ENCODE measurements around the gene SHE.
"Not testable (repeated sequence)": the region's sequence is repeated elsewhere in the genome, so short reads cannot be mapped to it uniquely, and the experiment has no call there.

SHE gene

DNA sequence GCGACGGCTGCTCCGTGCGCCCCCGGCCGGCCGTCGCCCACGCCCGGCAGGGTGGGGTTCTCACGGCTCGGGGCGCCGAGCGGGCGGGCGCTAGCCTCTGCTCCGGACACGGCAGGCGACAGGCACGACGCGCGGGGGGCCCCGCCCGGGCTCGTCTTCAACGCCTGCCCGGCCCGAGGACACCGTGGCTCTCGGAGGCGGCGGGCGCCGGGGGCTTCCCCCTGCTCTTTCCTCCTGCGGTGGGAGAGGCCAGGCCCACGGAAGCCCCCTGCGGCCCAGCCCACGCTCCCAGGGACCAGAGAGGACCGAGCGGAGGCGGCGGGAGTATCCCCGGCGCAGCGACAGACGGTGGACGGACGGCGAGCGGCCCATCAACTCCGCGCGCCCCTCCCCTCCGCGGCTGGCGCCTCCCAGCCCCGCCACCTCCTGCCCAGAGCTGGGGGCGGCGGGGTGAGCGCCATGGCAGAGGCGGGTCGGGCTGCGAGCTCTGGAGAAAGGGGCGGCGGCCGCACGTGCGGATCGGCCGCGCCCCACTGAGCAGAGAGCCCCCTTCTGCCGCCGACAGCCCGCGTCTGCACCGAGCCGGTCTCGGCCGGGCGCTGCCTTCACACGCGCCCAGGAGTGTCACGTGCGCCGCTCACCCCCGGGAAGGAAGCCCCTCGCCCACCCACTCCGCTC lies at the start of gene SHE, which contains the start of gene TDRD10:
Gene SHE (minus strand): TSS at position 347 of the 678 bp plus-strand sequence. CDS start 386 bp downstream, outside the sequence.
Gene TDRD10 (plus strand): TSS at position 154 of the 678 bp plus-strand sequence. CDS start 4,685 bp downstream, outside the sequence.
- no peak for DNase-seq (ENCODE audit: low read depth)

DNA sequence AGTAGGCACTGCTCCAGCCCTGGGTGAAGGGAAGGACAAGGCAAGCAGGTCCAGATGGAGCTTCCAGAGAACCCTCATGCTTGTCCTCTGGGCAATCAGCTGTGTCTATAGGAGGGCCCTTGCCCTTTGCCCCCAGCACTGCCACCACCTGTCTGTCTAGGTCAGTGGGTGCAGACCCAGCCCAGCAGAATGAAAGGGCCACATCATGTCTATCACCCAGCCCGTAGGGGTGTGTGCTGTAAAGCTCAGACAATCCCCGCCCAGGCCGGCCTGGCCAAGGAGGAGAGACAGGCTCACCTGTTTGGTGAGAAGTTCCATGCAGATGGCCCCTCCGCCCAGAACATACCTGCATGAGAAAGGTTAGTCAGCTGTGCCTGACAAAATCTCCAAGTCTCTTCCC lies 49.3 kb upstream of the SHE start:
- no peak for DNase-seq (ENCODE audit: low read depth)

DNA sequence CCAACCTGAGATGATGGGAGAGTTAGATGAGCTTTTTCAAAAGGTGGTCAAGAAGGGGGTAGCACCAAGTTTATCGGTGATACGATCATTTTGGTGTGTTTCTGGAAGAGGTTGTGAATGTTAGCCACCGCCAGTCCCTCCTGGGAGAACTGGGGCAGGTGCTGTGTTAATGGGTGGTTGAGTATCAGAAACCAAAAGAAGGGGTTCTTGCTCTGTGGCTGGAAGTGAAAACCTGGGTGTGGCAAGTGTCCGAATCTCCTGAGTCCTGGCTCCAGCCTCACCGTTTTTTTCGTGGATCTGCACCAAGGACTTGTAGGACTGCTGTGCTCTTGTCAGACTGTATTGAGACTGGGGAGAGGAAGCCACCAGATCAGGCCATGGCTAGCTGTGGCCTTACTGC lies 48.4 kb upstream of the SHE start:
- DNase-seq (ENCODE audit: low read depth), result no peak

DNA sequence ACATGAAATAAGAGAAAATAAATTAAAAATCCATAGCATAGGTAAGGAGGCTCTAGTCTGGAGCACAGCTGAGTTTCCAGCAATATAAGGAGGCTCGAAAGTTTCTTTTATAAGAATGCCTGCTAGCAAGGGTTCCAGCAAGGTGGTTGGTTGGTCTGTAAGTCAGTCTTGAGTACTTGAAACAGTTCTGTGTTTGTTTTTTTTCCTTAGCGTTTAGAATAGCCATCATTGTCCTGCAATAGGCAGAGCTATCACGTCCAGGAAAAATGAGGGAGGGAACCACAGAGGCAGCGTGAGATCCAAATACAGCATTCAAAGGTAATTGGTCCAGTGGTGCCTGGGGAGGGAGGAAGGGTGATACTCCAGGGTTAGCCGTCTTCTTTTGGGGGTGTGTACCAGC lies 47.9 kb upstream of the SHE start:
- no peak for DNase-seq (ENCODE audit: low read depth)

DNA sequence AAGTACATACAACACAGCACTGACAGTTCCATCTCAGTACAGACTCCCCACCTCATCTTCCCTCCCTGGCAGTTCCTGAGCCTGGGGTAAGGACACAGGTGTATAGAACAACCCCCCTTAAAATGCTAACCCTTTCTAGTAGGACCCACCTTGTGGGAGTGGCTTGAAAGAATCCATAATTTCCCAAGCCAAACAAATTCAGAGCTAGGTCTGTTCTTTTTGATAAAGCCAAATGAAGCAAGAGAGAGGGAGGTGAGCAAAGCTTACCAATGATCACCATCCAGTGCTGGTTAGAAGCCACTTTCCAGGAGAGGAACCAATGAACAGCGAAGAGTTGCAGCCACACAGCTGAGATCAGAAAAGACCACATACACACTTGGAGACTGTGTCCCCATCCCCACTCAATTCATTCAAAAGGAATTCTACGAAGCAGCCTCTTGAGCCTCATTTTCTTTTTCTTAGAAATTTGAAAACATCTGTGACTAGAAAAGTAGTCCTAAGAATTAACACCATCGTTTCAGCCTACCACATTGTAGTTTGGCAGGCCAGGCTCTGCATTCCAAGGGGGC lies 47.1 kb upstream of the SHE start:
- DNase-seq (ENCODE audit: low read depth), result no peak

DNA sequence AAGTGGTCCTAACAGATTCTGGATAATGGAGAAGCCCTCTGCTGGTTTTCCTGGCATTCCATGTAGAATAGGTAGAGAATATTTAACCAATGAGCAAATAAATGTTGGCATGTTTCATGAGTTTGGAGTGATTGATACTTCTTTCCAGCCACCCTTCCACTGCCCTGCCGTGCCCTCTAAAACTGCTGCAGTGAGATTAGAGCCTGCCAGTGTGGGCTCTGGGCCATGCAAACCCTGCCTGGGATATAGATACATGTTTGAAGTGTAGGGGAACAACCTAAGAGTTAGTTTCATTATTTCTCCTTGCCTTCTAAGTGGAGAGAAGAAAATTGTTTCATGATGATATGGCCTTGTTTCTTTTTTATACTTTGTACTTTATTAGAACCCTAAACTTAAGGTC lies 45.8 kb upstream of the SHE start:
- DNase-seq (ENCODE audit: low read depth), result no peak

DNA sequence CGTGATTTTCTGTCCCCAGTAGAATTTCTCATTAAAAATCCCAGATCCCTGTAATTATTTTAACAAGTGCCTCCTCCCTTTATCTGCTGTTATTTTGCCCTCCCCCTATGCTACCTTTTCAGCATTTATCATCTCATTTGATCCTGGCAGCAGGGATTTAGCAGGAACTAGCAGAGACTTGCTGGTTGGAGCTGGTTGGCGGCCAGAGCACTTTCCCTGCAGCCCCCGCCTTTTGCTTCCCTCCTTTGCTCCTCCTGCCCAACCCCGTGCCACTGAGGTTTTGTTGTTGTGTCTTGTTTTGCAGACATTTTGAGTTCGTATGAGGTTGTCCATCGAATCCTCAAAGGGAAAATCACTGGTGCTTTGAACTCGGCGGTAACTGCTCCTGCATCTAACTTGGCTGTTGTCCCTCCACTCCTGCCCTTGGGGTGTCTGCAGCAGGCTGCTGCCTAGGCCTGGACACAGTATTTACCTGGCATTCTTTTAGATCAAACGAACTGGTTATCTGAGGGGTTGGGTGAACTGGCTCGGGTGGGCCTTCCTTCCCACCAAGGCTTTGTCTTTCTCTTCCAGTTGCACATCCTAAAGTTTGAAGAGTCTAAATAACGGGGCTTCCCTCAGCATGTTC lies 45.0 kb upstream of the SHE start:
- DNase-seq (ENCODE audit: low read depth), result no peak

DNA sequence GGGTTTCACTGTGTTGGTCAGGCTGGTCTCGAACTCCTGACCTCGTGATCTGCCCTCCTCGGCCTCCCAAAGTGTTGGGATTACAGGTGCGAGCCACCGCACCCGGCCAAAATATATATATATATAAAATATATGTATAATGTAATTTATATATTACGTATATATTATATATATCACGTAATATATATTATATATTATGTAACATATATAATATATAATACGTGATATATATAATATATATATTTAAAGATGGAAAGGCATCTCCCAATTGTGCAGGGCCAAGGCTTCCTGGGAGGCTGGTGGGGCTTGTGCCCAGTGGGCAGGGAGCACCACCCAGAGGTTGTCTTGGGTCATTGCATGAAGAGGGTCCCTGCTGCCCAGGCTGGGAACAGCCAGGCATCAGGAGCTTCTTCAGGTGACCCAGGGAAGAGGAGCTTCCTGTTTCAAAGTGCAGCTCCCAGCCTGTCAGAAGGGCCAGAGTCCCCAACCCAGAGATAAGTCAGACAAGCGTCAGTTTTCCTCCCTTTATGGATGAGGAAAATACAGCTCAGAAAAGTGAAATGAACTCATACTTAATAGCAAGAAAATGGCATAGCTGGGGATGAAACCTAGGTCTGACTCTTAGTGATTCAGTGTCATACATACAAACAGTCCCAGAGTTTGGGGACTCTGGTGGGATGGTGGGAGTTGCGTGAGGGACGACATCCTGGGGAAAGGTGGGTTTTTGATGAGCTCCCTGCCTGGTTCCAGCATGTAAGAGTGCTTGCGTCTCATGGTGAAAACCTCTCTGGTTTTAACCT lies 44.3 kb upstream of the SHE start:
- peak; percentile 21 for DNase-seq (ENCODE audit: low read depth)

DNA sequence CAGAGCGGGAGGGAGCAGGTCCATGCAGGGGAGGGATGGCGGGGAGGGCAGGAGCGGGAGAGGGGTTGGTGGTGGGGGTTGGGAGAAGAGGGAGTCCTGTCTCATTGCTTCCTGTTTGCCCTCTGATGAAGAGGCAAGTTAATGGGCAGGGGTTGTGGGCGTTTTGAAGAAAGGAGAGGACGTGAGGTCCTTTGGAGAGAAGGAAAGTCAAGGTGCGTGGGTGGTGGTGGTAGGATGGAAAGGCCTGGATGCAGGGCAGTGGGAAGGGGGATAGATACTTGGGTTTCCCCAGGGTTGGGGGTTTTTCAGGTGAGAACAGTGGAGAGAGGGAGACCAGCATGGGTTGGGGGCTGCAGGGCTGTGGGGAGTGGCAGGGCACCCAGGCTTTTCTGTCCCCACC lies 39.0 kb upstream of the SHE start:
- DNase-seq (ENCODE audit: low read depth), result no peak

DNA sequence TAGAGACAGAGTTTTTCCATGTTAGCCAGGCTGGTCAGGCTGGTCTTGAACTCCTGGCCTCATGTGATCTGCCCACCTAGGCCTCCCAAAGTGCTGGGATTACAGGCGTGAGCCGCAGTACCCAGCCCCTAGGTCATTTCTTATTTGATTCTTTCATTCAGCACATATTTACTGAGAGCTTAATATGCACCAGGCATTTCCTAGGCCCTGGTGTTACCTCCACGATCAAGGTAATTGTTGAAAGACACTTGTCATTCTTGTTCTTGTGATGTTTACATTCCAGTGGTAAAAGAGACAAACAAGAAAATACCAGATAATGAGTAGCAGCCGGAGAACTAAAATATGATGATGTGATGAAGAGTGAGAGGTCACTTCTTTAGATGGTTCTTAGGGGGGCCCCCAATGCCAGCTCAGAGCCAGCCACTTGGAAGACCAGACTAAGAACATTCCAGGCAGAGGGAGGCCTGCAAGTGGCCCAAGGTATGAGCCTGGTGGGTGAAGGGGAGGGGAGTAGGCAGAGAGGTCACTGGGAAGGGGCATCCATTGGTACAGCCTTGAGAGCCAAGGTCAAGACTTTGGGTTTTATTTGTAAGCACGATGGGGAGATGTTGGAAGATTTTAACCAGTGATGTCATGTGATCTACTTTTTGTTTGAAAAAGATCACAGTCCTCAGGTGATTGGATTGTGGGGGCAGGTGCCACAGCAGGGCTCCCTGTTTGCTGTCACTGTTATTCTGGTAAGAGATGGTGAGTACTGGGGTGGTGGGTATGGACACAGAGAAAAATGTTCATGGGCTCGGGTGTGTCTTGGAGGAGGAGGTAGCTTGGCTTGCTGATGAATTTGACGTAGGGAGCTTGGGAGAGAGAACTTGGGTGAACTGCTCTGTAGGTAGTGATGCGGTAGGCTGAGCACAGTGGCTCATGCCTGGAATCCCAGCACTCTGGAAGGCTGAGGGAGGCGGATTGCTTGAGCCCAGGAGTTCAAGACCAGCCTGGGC lies 37.6 kb upstream of the SHE start:
- DNase-seq (ENCODE audit: low read depth), result no peak

DNA sequence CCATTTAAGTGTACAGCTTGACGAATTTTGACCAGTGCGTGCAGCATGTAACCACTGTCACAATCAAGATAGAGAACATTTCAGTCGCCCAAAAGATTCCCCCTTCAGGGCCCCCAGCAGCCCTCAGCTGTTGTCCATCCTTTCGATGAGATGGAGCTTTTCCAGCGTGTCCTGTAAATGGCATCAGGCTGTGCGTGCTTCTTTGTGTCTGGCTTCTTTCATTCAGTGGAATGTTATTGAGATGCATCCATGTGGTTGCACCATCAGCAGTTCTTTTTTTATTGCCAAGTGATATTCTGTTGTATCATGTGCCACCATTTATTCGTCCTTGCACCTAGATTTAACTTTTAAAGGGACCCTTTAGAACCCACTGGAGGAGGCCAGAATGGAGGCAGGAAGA lies 34.4 kb upstream of the SHE start:
- no peak for DNase-seq (ENCODE audit: low read depth)

DNA sequence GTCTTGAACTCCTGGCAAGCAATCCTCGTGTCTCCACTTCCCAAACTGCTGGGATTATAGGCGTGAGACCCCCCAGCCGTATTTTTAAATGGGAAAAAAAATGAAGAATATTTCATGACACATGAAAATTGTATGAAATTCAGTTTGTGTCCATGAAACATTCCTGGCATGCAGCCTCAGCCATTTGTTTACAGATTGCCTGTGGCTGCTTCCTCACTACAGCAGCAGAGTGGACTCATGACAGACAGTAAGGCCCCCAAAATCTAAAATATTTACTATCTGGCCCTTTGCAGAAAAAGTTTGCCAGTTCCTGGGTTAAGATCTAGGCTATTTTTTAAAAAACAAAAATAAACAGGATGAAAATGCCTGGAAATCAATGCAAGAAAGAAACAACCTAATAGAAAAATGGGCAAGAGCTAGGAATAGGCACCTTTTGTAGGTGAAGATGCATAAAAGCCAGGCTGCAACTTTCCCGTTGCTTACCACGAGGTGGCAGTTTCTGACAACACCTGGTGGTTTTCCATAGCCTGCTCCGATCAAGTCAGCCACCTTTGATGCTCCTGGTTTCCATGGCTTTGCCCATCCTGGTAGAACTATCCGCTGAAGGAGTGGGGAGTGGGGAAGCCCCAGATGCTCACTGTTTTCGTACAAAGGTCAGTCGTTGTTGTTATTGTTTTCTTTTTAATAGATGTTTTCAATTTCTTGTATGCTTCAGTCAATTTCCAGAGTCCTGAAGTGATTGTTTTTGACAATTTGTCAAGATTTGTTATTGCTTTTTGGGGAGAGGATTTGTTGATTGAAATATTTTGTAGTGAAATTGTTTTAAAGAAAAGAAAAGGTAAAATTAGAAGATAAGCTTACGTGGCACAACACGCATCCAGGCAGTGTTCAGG lies 32.0 kb upstream of the SHE start:
- no peak for DNase-seq (ENCODE audit: low read depth)

DNA sequence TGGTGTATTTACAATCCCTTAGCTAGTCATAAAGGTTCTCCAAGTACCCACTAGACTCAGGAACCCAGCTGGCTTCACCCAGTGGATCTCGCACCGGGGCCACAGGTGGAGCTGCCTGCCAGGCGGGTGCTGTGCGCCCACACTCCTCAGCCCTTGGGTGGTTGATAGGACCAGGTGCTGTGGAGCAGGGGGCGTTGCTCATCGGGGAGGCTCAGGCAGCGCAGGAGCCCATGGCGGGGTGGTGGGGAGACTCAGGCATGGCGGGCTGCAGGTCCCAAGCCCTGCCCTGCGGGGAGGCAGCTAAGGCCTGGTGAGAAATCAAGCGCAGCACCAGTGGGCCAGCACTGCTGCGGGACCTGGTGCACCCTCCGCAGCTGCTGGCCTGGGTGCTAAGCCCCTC lies 29.7 kb upstream of the SHE start:
- not testable (repeated sequence) for DNase-seq (ENCODE audit: low read depth)

DNA sequence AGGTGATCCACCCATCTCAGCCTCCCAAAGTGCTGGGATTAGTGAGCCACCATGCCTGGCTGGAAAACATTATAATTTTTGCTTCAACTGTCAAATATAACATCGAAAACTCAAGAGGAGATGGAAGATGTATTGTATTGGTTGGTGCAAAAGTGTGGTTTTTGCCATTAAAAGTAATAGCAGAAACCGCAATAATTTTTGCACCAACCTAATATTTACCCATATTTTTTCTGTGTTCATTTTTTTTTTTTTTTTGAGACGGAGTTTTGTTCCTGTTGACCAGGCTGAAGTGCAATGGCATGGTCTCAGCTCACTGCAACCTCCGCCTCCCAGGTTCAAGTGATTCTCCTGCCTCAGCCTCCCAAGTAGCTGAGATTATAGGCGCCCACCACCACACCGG lies 27.1 kb upstream of the SHE start:
- DNase-seq (ENCODE audit: low read depth), result no peak

DNA sequence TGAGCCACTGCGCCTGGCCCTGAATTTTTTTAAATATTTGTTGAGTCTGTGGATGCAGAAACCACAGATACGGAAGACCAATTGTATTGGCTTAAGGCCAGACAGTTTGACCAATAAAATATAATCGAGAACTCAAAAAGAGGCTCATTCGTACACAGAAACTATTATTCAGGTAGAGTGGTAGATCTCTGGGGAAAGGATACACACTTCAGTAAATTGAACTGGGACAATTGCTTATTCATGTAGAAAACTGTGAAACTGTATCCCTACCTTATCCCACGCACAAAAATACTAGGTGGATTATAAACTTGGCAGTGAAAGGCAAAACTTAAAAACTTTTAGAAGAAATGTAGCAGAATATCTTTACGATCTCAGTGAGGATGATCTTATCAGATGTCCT lies 25.0 kb upstream of the SHE start:
- no peak for DNase-seq (ENCODE audit: low read depth)

DNA sequence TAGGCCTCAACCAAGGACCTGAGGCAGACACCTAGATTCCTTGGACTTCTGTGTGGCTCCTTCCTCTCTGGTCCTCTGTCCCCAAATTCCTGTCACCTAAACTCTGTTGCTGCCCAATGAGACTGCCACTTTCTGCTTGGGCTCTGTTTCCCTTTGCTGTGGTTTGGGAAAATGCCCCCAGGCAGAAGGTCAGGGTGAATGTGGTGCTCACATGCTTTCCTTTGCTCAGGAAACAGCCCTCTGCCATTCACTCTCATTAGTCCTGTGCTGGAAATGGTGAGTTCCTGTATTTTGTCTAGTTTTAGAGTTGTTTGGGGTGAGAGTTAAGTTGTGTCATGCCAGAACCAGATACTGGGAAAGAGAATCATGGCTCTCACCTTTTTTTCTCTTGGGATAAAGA lies 22.7 kb upstream of the SHE start:
- DNase-seq (ENCODE audit: low read depth), result no peak

DNA sequence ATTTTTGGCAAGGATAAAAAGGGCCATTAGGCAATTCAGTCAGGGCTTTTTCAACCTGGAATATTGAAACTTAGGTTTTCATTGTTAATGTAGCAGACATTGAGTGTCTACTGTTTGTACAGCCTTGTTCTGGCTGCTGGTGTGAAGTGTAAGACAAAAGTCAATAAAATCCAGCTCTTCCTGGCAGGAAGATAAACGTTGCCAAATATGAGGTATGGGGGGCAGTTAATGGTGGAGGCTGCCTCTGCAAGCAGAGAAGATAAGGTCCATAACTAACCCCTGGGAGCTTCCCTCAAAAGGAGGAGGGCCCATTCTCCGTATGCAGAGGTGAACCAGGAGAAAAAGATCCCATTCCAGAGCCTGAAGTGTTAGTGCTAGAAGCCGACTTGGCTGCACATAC lies 19.5 kb upstream of the SHE start:
- DNase-seq (ENCODE audit: low read depth), result no peak

DNA sequence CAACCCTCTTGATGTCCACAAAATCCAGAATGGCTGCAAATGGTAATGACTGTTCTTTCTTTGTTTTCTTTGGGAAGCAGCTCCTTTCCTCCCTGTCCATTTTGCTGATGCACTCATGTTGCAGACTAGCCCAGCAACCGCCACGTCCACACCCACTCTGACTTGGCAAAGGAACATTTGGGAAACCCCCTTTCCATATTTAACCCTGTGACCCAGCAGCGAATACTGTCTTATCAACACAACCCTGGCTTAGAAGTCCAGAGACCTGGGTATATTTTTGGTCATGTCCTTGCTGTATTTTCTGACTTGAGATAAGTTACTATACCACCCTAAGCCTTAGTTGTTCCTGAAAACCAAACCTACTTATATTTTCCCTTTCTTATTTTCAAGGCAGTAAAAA lies 18.1 kb upstream of the SHE start:
- peak; percentile 18 for DNase-seq (ENCODE audit: low read depth)

DNA sequence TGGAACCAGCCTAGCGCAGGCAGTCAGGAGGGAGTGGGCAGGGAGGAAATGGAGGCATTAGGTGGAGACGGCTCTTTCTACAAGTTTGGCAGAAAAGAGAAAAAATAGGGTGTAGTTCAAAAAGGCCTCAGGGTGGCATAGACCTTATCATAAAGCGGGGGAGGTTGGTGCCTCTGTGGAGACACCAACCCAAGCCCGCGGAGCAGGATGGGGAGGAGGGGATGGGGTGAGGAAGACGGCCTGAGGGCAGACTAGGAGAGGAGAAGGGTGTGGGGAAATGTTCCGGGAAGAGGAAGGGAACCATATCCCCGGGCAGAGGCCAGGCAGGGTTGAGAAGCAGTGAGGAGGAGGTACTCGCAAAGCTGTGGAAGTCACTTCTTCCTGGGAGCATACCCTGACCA lies 17.4 kb upstream of the SHE start:
- no peak for DNase-seq (ENCODE audit: low read depth)

DNA sequence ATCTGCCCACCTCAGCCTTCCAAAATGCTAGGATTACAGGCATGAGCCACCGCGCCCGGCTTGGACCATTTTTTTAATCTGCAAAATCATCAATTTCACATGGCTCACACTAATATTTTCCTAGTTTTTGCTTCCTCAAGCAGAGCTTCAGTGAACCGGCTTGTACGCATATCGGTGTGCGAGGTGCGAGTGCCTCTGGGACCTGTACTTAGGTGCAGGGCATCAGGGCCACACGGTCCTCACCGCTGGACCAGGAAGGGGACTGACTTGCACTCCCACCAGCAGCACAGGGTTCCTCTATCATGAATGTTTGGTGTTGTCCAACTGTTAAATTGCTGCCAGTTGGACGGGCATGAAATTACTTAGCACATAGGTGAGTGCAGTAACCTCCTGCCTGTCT lies 15.4 kb upstream of the SHE start:
- DNase-seq (ENCODE audit: low read depth), result no peak

All from stromal cell of bone marrow (primary cell).